ENCODE results near the gene DNAJB14.
"Not testable (repeated sequence)": the region's sequence is repeated elsewhere in the genome, so short reads cannot be mapped to it uniquely, and the experiment has no call there.

The DNAJB14 gene

DNA sequence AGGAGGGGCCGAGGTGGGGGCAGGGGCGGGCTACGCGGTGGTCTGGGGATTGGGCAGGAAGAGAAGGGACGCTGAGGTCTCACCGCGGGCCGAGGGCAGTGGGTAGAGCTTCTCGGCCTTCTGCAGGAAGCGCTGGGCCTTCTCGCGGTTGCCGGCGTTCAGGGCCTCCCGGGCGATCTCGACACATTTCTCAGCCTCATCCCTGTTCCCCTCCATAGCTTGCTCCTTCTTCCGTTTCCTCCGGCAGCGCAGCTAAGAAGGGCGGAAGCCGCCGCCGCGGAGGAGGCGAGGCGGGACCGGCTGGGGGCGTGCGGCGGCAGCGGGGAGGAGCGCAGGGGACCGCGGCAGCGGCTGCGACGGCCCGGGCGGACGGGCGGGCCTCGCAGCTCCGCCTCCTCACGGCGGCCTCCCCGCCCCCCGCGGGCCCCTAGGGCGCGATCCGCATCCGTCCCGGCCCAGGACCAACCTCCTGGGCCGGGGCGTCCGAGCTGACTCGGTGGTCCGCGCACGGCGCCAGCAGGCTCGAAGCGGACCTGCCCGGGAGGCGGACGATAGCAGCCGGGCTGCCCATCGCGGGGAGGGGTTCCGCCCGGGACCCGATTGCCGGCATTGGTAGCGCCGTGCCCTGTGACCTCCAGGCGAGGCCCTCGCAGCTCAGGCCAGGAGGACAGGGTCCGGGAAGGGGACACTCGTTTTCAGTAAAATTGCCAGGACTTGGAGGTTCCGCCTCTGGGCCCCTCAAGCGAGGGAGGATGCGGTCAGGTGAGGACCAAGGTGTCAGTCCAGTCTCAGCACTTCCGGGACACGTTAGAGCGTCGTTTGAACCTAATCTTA, at the start of gene DNAJB14:
TSS of gene DNAJB14 (minus strand) at position 263 of the 834 bp plus-strand sequence. CDS start at position 216, 47 bp downstream.
- peak; percentile 50 to 95 (median 69) for DNase-seq
- intact Hi-C loops (cut with DNase I), result loop anchor here (2.0 kb wide), 2 partner anchors 52 to 386 kb away; partner anchors contain the start of gene LAMTOR3

DNA sequence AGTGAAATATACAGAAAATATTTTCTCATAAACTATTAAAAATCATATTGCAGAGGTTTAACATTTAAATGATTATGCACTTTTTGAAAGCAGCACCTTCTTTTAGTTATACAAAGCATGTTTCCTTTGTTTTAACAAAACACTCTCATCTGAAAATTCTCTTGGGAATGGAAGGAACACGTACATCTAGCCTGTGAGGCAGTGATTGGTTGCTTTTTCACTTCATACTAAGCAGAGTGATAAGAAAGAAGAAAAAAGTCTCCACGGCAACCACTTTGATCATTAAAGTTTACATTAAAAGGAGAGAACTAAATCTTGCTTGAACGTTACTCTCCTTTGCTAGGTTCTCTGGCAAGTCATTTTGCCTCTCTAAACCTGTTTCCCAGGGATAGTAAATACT, 45.3 kb upstream of the DNAJB14 start:
- DNase-seq, result no peak
- intact Hi-C loops (cut with DNase I), result no loop called here

DNA sequence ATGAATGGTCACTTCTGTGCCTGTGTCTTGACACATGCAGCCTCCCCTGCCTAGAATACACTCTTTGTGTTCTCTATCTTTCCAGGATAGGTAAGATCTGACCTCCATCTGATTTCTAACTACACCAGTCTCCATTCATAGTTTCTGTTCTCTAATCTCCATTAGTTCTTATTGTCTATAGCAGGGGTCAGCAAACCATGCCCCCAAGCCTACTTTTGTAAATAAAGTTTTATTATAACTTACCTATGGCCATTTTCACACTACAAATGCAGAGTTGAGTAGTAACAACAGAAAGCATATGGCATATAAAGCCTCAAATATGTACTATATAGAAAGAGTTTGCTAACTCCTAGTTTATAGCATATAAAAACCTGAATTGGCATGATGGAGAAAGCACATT, 41.3 kb upstream of the DNAJB14 start:
- no peak for DNase-seq
- intact Hi-C loops (cut with DNase I), result no loop called here

DNA sequence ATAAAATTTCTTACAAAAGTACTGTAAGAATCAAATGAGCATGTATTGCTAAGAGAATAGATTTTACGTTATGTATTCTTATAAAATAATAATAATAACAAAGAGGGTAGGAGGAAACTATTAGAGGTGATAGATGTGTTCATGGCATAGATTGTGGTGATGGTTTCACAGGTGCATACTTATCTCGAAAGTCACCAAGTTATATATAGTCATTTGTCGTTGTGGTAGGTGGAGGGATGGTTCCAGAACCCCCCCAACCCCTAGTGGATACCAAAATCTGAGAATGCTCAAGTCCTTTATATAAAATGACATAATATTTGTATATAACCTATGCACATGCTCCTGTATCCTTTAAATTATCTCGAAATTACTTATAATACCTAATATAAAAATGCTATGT, 40.4 kb upstream of the DNAJB14 start:
- intact Hi-C loops (cut with DNase I), result no loop called here
- no peak for DNase-seq

DNA sequence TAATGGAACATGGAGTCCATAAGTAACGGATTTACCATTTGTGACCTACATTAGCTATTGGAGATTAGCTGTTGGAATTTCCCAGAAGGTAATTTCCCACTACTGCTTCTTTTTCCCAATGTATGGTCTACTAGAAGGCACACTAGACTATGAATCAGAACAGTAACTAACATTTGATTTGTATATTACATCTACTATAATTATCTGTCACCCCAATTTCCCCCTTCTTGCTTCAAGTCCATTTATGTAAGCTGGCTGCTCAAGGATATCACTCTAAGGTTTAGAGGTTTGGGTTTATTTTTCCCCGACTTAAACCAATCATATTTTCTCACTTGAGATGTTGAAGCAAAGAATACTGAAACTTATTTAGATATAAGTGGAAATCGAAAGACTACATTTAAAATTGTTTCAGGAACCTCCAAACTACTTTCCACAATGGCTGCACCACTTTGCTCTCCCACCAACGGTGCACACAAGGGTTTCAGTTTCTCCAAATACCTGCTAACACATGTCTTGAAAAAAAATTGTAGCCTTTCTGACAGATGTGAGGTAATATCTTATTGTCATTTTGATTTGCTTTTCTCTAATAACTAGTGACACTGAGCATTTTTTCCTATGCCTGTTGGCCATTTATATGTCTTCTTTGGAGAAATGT, 37.0 kb upstream of the DNAJB14 start:
- intact Hi-C loops (cut with DNase I), result no loop called here
- DNase-seq, result no peak

DNA sequence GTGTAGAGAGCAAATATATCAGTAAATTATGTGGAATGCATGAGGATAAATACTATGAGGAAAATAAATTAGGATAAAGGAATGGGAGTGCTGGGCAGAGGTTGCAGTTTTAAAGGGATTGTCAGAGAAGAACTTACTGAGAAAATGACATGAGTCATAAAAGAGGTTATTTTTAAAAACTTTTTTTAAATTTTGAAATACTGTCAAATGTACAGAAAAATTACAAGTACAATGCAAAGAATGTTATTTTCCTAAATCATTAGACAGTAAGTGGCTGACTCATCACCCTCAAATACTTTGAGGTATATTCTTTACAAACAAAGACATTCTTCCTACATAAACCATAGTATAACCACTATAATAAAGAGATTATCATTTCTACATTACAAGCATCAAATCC, 33.5 kb upstream of the DNAJB14 start:
- DNase-seq, result no peak
- intact Hi-C loops (cut with DNase I), result no loop called here

DNA sequence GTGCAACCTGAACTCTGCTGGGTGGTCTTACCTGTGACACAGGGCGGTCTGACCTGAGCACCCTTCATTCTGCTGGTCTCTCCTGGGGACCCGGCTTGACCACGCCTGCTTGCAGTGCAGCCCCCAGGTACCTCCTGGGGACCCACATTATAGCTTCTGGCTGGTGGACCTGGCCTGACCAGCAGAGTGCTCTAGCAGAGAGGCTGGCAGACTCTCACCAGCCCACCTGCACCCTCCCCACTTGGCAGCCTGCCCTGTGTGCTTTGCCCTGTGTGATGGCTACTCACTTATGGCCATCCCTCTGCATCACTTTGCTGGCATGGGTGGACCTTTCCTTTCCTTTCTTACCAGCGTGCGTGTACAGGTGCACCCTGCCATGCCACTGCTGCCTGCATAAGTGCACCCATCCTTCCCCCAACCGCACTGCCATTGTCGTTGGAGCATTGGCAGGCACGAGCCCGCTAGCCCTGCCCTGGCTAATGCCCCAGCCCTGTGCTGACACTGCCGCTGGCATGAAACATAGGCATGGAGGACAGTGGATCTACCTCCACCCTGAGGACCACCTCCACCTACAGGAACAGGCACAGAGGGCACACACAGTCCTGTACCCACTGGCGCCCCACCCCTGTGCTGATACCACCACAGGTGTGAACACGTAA, 25.2 kb upstream of the DNAJB14 start:
- intact Hi-C loops (cut with DNase I), result no loop called here
- peak in 1 of 10 donors; percentile 70 for DNase-seq

DNA sequence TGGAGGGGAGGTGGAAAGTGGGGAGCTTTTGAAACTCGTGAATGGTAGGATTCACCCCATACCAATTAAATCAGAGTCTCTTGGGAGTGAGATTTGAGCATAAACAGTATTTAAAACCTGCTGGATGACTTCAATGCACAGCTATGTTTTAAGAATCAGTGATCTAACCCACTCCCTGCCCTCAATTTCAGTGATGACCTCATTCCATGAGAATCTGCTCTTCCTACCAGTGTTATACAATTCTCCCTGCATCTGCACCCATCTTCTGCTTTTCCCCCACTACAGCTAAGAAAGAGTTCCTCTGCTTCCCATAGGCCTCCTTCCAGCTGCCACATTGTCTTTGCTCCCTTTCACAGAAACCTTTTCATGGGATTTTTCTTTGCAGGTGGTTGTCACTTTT, 21.9 kb upstream of the DNAJB14 start:
- intact Hi-C loops (cut with DNase I), result no loop called here
- DNase-seq, result no peak

DNA sequence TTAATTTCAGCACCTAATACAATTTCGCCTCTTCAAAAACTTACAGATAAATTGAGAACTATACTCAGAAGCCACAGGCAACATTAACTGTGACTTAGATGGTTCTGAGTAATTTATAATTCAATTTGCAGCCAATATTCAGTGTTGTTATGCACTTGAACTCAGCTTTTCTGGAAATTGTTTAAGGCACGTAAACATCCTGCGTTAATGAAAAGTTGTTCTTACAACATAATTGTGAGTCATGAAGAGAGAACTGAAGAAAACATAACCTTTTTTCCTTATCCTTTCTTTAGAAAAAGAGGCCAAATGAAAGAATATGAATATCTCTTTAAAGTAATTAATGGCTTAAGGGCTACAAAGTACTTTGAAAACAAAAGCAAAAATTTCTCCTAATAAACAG, 20.3 kb upstream of the DNAJB14 start:
- intact Hi-C loops (cut with DNase I), result no loop called here

DNA sequence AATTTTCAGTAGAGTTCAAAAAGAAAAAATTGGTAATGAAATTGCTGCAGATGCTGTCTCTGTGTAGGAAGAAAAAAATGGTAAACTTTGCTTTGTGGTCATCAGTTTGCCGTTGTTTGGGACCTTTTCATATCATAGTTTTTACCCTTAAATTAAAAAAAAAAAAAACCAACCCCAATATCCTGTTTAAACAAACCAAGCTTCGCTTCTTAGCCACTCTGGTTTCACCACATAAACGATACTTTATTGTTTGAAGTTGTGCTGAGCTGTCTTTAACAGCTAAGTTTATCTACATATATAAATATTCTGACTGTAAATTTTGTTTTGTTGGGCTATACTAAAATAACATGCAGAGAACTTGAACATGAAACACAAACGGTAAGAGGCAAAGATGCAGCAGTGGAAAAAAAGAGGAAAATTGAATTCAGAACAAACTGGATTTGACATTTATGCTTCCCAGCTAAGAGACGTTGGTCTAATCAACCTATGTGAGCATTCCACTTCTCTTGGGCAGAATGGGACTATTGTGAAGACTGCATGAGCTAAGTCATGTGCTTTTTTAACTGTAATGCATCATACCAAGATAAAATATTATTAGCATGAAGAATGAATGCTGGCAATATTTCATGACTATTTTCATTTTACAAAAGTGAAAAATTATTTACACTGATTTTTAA, 19.4 kb upstream of the DNAJB14 start:
- no peak for DNase-seq
- intact Hi-C loops (cut with DNase I), result no loop called here

More for the DNA sequence above, 20.3 kb upstream of the DNAJB14 start:
- DNase-seq, result no peak

DNA sequence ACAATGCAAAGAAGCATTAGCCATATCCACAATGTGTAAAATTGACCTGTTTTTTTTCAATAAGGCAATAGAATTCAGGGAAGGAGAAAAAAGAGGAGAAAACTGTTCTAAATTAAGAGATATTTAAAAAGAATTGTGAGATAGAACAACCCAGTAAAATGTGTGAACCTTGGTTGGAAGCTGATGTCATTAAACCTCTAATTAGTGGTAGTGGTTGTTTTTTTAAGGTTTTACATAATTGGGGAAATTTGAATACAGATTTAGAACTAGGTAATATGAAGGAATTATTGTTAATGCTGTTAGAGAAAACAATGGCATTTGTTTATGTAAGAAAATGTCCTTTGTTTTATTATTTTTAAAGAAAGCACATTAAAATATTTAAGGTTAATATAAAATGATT, 18.8 kb upstream of the DNAJB14 start:
- intact Hi-C loops (cut with DNase I), result no loop called here
- no peak for DNase-seq

DNA sequence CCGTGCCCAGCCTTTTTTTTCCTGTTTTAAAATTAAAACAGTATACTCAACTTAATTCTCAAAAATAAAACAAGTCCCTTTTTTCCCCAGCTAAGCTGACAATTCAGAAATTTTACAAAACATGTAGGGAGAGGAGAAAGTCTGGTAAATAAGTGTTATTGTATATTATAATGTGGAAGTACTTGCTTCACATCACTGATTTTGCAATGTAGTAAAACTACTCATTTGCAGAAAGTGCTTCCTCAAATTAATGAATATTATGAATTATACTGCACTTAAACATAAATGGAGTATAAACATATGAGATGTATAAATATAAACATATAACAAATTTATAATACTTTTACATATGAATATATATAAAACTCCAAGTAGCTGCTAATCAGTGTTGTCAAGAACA, 15.3 kb upstream of the DNAJB14 start:
- no peak for DNase-seq
- intact Hi-C loops (cut with DNase I), result no loop called here

DNA sequence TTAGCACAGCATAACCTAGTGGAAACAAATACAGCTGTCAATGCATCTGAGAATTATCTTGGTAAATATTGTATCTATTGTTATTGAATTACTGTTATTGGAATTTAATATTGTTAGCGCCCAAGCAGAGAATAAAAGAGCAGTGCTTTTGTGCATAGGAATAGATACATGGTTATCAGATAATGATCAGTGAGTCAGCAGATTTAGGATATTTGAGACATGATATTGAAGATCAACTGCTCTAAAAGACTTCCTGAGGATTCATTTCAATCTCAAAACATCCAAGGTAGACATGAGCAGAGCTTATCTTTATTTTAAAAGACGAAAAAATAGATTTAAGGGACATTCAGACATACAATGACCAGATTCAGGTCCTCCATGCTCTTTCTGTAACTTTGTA, 14.2 kb upstream of the DNAJB14 start:
- intact Hi-C loops (cut with DNase I), result no loop called here
- no peak for DNase-seq

DNA sequence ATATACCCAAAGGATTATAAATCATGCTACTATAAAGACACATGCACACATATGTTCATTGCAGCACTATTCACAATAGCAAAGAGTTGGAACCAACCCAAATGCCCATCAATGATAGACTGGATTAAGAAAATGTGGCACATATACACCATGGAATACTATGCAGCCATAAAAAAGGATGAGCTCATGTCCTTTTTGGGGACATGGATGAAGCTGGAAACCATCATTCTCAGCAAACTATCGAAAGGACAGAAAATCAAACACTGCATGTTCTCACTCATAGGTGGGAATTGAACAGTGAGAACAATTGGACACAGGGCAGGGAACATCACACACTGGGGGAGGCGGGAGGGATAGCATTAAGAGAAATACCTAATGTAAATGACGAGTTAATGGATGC, 11.8 kb upstream of the DNAJB14 start:
- DNase-seq; intact Hi-C loops (cut with DNase I): not testable (repeated sequence)

DNA sequence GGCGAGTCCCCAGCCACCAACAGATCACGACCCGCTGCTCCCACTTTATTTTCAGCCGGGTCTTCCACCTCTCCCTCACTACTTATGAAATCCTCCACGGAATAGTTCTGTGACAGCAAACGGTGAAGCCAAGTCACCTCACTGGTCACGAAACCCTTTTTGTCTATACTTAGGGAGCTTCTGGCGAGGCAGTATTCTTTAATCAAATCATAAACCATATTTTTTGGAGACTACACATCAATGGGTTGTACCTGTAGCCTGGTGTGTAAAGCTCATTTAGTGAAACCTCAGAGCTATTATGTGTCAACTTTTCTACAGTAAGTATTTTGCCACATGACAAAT, 4.5 kb upstream of the DNAJB14 start:
- DNase-seq, result no peak
- intact Hi-C loops (cut with DNase I), result loop anchor here (1.0 kb wide), 1 partner anchor 387 kb away; the partner anchor contains the start of gene TRMT10A

DNA sequence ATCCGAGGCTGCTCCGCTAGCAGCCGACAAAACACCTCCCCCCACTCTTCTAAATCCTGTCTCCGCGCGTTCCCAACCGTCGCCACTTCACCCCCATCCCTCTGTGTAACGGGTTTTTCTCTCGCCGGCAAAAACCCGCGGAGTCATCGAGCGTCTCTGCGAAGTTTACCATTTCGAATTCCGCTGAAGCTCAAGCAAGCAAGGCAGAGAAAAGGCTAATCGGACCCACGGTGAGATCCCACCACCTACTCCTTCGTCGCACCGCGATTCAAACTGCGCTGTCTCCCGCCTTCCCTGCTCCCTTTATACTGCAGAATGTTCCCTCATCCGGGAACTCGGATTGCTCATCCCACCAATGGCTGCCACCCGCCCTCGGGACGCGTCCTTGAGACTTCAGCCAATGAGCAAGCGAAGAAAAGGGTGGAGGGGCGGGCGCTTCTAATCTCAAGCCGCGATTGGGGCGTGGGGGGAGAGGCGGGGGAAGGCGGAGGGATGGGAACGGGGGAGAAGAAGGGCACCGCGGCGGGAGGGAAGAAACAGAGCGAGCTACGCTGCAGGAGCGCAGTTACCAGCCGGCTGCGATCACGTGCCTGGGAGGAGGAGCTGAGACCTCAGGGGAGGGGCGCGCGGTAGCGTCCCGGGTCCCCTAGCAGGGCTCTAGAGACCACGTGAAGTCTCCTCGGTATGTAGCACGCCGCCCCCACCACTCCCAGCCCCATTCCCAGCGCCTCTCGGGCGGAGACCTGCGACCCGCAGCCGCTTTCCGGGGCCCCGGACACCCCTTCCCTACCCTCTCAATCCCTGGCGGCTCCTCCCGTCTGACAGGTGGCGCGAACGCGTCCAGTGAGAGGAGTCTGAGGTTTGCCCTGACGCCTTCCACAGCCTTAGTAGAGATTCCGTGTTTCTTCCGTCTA, 3.8 kb upstream of the DNAJB14 start, which contains the start of gene H2AZ1:
TSS of gene H2AZ1 (minus strand) at position 277 of the 914 bp plus-strand sequence. CDS start at position 172, 105 bp downstream.
- peak; percentile 97 to 100 (median 98) for DNase-seq
- intact Hi-C loops (cut with DNase I), result loop anchor here (1.0 kb wide), 1 partner anchor 386 kb away; the partner anchor contains the start of gene TRMT10A

DNA sequence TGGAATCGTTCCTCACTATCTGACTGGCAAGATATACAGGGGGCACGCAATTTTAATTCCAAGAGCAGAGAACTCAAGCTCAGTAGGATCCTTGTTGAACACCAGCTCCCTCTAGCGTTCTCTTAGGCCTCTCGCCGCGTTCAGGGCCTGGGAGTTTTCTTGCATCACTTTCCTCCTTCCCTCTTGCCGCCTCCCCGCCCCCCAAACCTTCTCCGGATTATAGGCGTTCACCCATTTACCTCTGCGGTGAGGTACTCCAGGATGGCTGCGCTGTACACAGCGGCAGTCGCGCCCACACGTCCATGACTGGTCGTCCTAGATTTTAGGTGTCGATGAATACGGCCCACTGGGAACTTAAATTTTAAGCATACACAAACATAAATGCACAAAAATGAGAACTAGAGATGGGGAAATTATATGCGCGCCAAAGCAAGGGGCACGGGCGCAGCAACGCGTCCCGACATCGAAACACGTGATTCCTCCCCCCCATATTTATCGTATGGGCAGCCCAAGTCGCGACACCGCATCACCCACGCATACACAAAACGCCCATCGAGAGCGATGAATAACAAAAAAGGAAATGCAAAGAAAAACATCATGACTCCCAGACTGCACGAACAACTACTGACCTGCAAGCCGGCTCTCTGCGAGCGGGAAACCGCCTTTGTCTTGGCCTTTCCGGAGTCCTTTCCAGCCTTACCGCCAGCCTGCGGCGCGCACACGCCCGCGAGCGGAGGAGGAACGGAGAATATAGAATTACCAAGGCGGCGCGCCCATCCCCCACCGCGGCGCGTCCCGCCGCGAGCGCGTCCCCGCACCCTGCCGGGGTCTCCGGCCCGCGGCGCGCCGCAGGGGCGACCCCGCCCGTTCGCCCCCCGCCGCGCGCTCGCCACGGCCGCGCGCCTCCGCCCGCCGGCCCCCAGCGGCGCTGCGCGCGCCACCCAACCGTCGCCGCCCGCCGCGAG, 2.9 kb upstream of the DNAJB14 start:
- DNase-seq, result peak; percentile 76 to 98 (median 87)
- intact Hi-C loops (cut with DNase I), result no loop called here

DNA sequence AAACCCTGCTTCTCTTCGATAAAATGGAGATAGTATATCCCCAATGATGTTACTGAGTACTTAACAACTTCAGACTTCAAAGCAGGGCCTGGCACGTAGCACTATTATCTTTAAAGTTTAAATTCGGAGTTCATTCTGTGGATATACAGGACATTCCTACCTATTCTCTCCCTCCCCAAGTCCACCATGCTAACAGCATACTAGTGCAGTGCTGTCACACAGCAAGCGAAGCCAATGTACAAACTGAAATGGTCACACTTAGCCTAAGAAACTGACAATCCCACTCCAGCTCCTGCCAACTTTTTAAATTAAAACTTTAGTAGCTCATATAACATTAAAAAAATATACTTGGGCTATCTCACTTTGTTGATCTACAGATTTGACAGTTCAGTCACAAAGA, 1.2 kb upstream of the DNAJB14 start:
- no peak for DNase-seq
- intact Hi-C loops (cut with DNase I), result loop anchor here (2.0 kb wide), 2 partner anchors 53 to 387 kb away; partner anchors contain the start of gene LAMTOR3

Measured in posterior cingulate gyrus (tissue), 11 donors.